ENCODE results near the gene SHMT2. TPM values are rescaled to one million over a fixed set of nuclear protein-coding genes. Genes with fewer than 3 reads are reported as not detected.

SHMT2 gene
- total RNA-seq, 4 donors from 2014 or later, result 41.3 to 107 (median 46.4) TPM

- no peak for TF ChIP-seq CTCF (IDR thresholded peaks at IDR 0.05 in 4 of 5, conservative IDR thresholded peaks at IDR 0.05 in 1 of 5)
- TF ChIP-seq POLR2A (IDR thresholded peaks at IDR 0.05), result no peak
- Histone ChIP-seq H3K4me3 (no peak overlapping the region), H3K27ac (peak overlapping the region; percentile 26 to 91 (median 77)), H3K36me3 (peaks cover 0 to 22% of the 10 kb centered on the region in 2 donors), H3K4me1 (peaks cover 53 to 69% of the 10 kb centered on the region in 2 donors), H3K9me3 (no peaks in the 10 kb centered on the region), H3K27me3 (peaks cover 10 to 17% (median 16%) of the 10 kb centered on the region in 3 donors)
- in situ Hi-C loops (cut with MboI; ENCODE audit: low sequenced_read_pairs in 4 of 4), result loop anchor here in 1 of 4 donors (10.0 kb wide), 1 partner anchor 193 kb away; the partner anchor contains the start of genes INHBC and R3HDM2
- intact Hi-C loops (cut with DNase I; ENCODE audit: low total_unique reads), result loop anchor here (2.0 kb wide), 2 partner anchors 21 to 211 kb away; no protein-coding TSS in a partner anchor
- DNase-seq (peak in 1 of 2 donors; percentile 47), ATAC-seq (peak in 1 of 2 donors; percentile 3)
These were observed 12.1 kb downstream of the SHMT2 start for GRCh38 chr12:57241402-57242310.

GRCh38 chr12:57242329-57242690, 12.8 kb downstream of the SHMT2 start:
- peak overlapping the region; percentile 26 to 91 (median 77) for H3K27ac ChIP-seq
- H3K4me3 ChIP-seq, result peak overlapping the region; percentile 18 to 48 (median 36)
- DNase-seq (peak in 1 of 2 donors; percentile 88), ATAC-seq (peak; percentile 36 to 39)
- in situ Hi-C loops (cut with MboI; ENCODE audit: low sequenced_read_pairs in 4 of 4) (loop anchor here in 1 of 4 donors (10.0 kb wide), 1 partner anchor 192 kb away; the partner anchor contains the start of genes INHBC and R3HDM2), intact Hi-C loops (cut with DNase I; ENCODE audit: low total_unique reads) (loop anchor here (2.0 kb wide), 1 partner anchor 210 kb away; no protein-coding TSS in a partner anchor)
- H3K27me3 ChIP-seq, result peaks cover 6 to 14% (median 9%) of the 10 kb centered on the region in 3 donors
- H3K4me1 ChIP-seq, result peaks cover 56 to 74% of the 10 kb centered on the region in 2 donors
- TF ChIP-seq CTCF (IDR thresholded peaks at IDR 0.05 in 4 of 5, conservative IDR thresholded peaks at IDR 0.05 in 1 of 5) (no peak), POLR2A (IDR thresholded peaks at IDR 0.05) (no peak)
- no peaks in the 10 kb centered on the region for H3K9me3 ChIP-seq
- peaks cover 0 to 25% of the 10 kb centered on the region in 2 donors for H3K36me3 ChIP-seq

- Histone ChIP-seq H3K27me3 (peaks cover under 1 to 10% (median 6%) of the 10 kb centered on the region in 3 donors), H3K4me1 (peaks cover 60 to 78% of the 10 kb centered on the region in 2 donors), H3K36me3 (peaks cover 0 to 30% of the 10 kb centered on the region in 2 donors), H3K4me3 (peak overlapping the region; percentile 18 to 48 (median 36)), H3K27ac (peak overlapping the region; percentile 26 to 91 (median 77)), H3K9me3 (no peaks in the 10 kb centered on the region)
- ATAC-seq (peak; percentile 12 to 19), DNase-seq (peak in 1 of 2 donors; percentile 59)
- TF ChIP-seq POLR2A (IDR thresholded peaks at IDR 0.05), result no peak
- peak; percentile 16 to 64 (median 35) for TF ChIP-seq CTCF (IDR thresholded peaks at IDR 0.05 in 4 of 5, conservative IDR thresholded peaks at IDR 0.05 in 1 of 5)
- intact Hi-C loops (cut with DNase I; ENCODE audit: low total_unique reads), result loop anchor here (2.0 kb wide), 1 partner anchor 210 kb away; no protein-coding TSS in a partner anchor
- in situ Hi-C loops (cut with MboI; ENCODE audit: low sequenced_read_pairs in 4 of 4), result loop anchor here in 1 of 4 donors (10.0 kb wide), 1 partner anchor 192 kb away; the partner anchor contains the start of genes INHBC and R3HDM2
These were observed 13.4 kb downstream of the SHMT2 start for GRCh38 chr12:57242691-57243454.

Measured in gastrocnemius medialis (tissue), 4 donors.